ENCODE data around the gene GPR78. TPM values are rescaled to one million over a fixed set of nuclear protein-coding genes. Genes with fewer than 3 reads are reported as not detected.

GPR78 gene
- polyA plus RNA-seq, result under 1 TPM in 1 of 3 donors, not detected in 2; 0.01 TPM

- no peak within 1 kb of the TSS for H3K27ac ChIP-seq (ENCODE audit: low read depth, low read length)
- 4 to 5% (median 5%) methylated on average over 50 to 63 of the region's 63 CpGs for WGBS, 3 donors
Measured at GRCh38 chr4:8580321-8581093, at the start of gene GPR78. TSS of gene GPR78 (plus strand) at chr4:8580392. CDS start at chr4:8580983, 591 bp downstream.

- WGBS, 3 donors, result 56 to 91% (median 67%) methylated on average over 5 of the region's 5 CpGs
Measured at GRCh38 chr4:8532245-8532781, 47.9 kb upstream of the GPR78 start.

GRCh38 chr4:8533274-8533865 is 46.8 kb upstream of the GPR78 start:
- H3K27ac ChIP-seq (ENCODE audit: low read depth, low read length), result no peak overlapping the region
- WGBS, 3 donors, result 91 to 100% (median 98%) methylated on average over 2 of the region's 2 CpGs

More at GRCh38 chr4:8532245-8532781, 47.9 kb upstream of the GPR78 start:
- H3K27ac ChIP-seq (ENCODE audit: low read depth, low read length), result no peak overlapping the region

- no peak overlapping the region for H3K27ac ChIP-seq (ENCODE audit: low read depth, low read length)
- WGBS, 3 donors, result 12 to 44% (median 38%) methylated on average over 4 of the region's 4 CpGs
Measured at GRCh38 chr4:8534129-8534528, 46.1 kb upstream of the GPR78 start.

- WGBS, 3 donors, result 16 to 48% (median 39%) methylated on average over 2 of the region's 2 CpGs
- H3K27ac ChIP-seq (ENCODE audit: low read depth, low read length), result no peak overlapping the region
Measured at GRCh38 chr4:8534611-8535010, 45.6 kb upstream of the GPR78 start.

- no peak overlapping the region for H3K27ac ChIP-seq (ENCODE audit: low read depth, low read length)
- WGBS, 3 donors, result 94 to 98% (median 95%) methylated on average over 7 of the region's 7 CpGs
Measured at GRCh38 chr4:8536467-8536866, 43.7 kb upstream of the GPR78 start.

GRCh38 chr4:8537041-8537461 is 43.1 kb upstream of the GPR78 start:
- no peak overlapping the region for H3K27ac ChIP-seq (ENCODE audit: low read depth, low read length)
- 17 to 37% (median 17%) methylated on average over 9 of the region's 9 CpGs for WGBS, 3 donors

- 89 to 93% (median 91%) methylated on average over 12 of the region's 12 CpGs for WGBS, 3 donors
- H3K27ac ChIP-seq (ENCODE audit: low read depth, low read length), result no peak overlapping the region
Measured at GRCh38 chr4:8538076-8538702, 42.0 kb upstream of the GPR78 start.

GRCh38 chr4:8538703-8539567 is 41.3 kb upstream of the GPR78 start:
- 81 to 89% (median 85%) methylated on average over 15 of the region's 15 CpGs for WGBS, 3 donors
- H3K27ac ChIP-seq (ENCODE audit: low read depth, low read length), result no peak overlapping the region

GRCh38 chr4:8539661-8540060 is 40.5 kb upstream of the GPR78 start:
- 88% methylated on average over 5 of the region's 5 CpGs for WGBS, 3 donors
- H3K27ac ChIP-seq (ENCODE audit: low read depth, low read length), result no peak overlapping the region

GRCh38 chr4:8540072-8540471 is 40.1 kb upstream of the GPR78 start:
- H3K27ac ChIP-seq (ENCODE audit: low read depth, low read length), result no peak overlapping the region
- WGBS, 3 donors, result 65 to 86% (median 72%) methylated on average over 9 of the region's 9 CpGs

GRCh38 chr4:8540586-8540985 is 39.6 kb upstream of the GPR78 start:
- 88 to 92% (median 89%) methylated on average over 11 of the region's 11 CpGs for WGBS, 3 donors
- no peak overlapping the region for H3K27ac ChIP-seq (ENCODE audit: low read depth, low read length)

- 76 to 95% (median 84%) methylated on average over 8 of the region's 8 CpGs for WGBS, 3 donors
- no peak overlapping the region for H3K27ac ChIP-seq (ENCODE audit: low read depth, low read length)
Measured at GRCh38 chr4:8540991-8541390, 39.2 kb upstream of the GPR78 start.

GRCh38 chr4:8541981-8542715 is 38.0 kb upstream of the GPR78 start:
- 78 to 94% (median 84%) methylated on average over 17 of the region's 17 CpGs for WGBS, 3 donors
- H3K27ac ChIP-seq (ENCODE audit: low read depth, low read length), result no peak overlapping the region

GRCh38 chr4:8542776-8543525 is 37.2 kb upstream of the GPR78 start:
- 90 to 92% (median 91%) methylated on average over 16 of the region's 16 CpGs for WGBS, 3 donors

GRCh38 chr4:8543623-8544022 is 36.6 kb upstream of the GPR78 start:
- 83 to 90% (median 84%) methylated on average over 10 of the region's 10 CpGs for WGBS, 3 donors
- no peak overlapping the region for H3K27ac ChIP-seq (ENCODE audit: low read depth, low read length)

More at GRCh38 chr4:8542776-8543525, 37.2 kb upstream of the GPR78 start:
- no peak overlapping the region for H3K27ac ChIP-seq (ENCODE audit: low read depth, low read length)

- H3K27ac ChIP-seq (ENCODE audit: low read depth, low read length), result no peak overlapping the region
- WGBS, 3 donors, result 73 to 94% (median 73%) methylated on average over 3 of the region's 3 CpGs
Measured at GRCh38 chr4:8544282-8544681, 35.9 kb upstream of the GPR78 start.

All from adipose tissue (tissue), 3 donors.